Ectodermal cell (in vitro differentiated cells): Measurements from ENCODE around the gene NYNRIN.
A peak's percentile ranks its signal among the peaks of the same experiment; 100 is the strongest.

Experiments
- H3K27ac ChIP-seq: 2 replicates; pipeline ENCODE4 v1.7.0; 2013; ENCODE audit warnings: mild to moderate bottlenecking, low read depth, low read length; ENCODE audit not compliant: insufficient read depth, poor library complexity, severe bottlenecking
- H3K27me3 ChIP-seq: 2 replicates; pipeline ENCODE4 v1.7.0; 2013; ENCODE audit warnings: mild to moderate bottlenecking, low read length; ENCODE audit not compliant: insufficient read depth, control insufficient read depth, poor library complexity, severe bottlenecking
- H3K36me3 ChIP-seq: one replicate; pipeline ENCODE4 v1.7.0; 2013; ENCODE audit warnings: low read length; ENCODE audit not compliant: control insufficient read depth, insufficient read depth
- H3K4me1 ChIP-seq: one replicate; pipeline ENCODE4 v1.7.0; 2013; ENCODE audit warnings: low read length; ENCODE audit not compliant: control insufficient read depth, insufficient read depth
- H3K4me3 ChIP-seq: 2 replicates; pipeline ENCODE4 v1.7.0; 2013; ENCODE audit warnings: low read depth, low read length, control low read depth; ENCODE audit not compliant: insufficient read depth
- H3K9me3 ChIP-seq: 2 replicates; pipeline ENCODE4 v1.7.0; 2013; ENCODE audit warnings: mild to moderate bottlenecking, low read length, moderate library complexity; ENCODE audit not compliant: control insufficient read depth
- WGBS, 2 experiments: methylation state at CpG; one replicate each; pipeline ENCODE4 v1.1.7; 2013; ENCODE audit warnings: missing lambda C conversion rate in 2 of 2; 5-methylcytosine and 5-hydroxymethylcytosine counted together

The NYNRIN gene

DNA sequence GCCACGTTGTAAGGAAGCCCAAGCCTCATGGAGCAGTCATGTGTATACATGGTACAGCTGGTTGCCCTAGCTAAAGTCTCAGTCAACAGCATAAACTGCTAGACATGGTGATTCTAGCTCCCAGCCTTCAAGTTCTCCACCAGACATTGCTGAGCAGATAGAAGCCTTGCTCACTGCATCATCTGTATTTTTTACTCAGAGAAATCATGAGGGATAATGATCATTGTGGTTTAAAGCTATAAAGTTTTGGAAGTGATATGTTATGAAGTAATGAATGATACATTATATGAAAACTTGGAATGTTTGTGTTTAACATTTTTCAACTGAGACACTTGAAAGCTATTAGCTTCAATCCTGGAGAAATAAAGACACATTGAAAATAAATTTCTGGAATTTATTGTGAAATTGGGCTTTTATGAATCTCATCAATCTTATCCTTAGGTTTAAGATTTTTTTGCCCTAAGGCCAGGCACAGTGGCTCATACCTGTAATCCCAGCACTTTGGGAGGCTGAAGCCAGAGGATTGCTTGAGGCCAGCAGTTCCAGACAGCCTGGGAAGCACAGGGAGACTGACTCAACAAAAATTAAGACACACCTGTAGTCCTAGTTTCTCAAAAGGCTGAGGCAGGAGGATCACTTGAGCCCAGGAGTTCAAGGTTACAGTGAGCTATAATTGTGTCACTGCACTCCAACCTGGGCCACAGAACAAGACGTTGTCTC is 36.4 kb upstream of the NYNRIN start:
- no peak overlapping the region for H3K4me3 ChIP-seq
- H3K9me3 ChIP-seq, result no peaks in the 10 kb centered on the region
- no peaks in the 10 kb centered on the region for H3K4me1 ChIP-seq
- H3K27me3 ChIP-seq, result peaks cover 25% of the 10 kb centered on the region
- no peak overlapping the region for H3K27ac ChIP-seq
- WGBS, 2 experiments, result 30 to 46% methylated on average over 1 to 2 of the region's 2 CpGs
- H3K36me3 ChIP-seq, result no peaks in the 10 kb centered on the region

- Histone ChIP-seq H3K9me3 (no peaks in the 10 kb centered on the region), H3K4me3 (no peak overlapping the region), H3K4me1 (no peaks in the 10 kb centered on the region), H3K27me3 (peaks cover 25% of the 10 kb centered on the region), H3K36me3 (no peaks in the 10 kb centered on the region), H3K27ac (no peak overlapping the region)
- WGBS, 2 experiments, result 80 to 84% methylated on average over 5 of the region's 5 CpGs
Observed at GRCh38 chr14:24363401-24363800, 35.4 kb upstream of the NYNRIN start.

GRCh38 chr14:24364841-24365240 is 34.0 kb upstream of the NYNRIN start:
- 86 to 92% methylated on average over 1 of the region's 1 CpG for WGBS, 2 experiments
- H3K36me3 ChIP-seq, result no peaks in the 10 kb centered on the region
- peaks cover 25% of the 10 kb centered on the region for H3K27me3 ChIP-seq
- no peak overlapping the region for H3K4me3 ChIP-seq
- H3K4me1 ChIP-seq, result no peaks in the 10 kb centered on the region
- no peak overlapping the region for H3K27ac ChIP-seq
- H3K9me3 ChIP-seq, result no peaks in the 10 kb centered on the region

DNA sequence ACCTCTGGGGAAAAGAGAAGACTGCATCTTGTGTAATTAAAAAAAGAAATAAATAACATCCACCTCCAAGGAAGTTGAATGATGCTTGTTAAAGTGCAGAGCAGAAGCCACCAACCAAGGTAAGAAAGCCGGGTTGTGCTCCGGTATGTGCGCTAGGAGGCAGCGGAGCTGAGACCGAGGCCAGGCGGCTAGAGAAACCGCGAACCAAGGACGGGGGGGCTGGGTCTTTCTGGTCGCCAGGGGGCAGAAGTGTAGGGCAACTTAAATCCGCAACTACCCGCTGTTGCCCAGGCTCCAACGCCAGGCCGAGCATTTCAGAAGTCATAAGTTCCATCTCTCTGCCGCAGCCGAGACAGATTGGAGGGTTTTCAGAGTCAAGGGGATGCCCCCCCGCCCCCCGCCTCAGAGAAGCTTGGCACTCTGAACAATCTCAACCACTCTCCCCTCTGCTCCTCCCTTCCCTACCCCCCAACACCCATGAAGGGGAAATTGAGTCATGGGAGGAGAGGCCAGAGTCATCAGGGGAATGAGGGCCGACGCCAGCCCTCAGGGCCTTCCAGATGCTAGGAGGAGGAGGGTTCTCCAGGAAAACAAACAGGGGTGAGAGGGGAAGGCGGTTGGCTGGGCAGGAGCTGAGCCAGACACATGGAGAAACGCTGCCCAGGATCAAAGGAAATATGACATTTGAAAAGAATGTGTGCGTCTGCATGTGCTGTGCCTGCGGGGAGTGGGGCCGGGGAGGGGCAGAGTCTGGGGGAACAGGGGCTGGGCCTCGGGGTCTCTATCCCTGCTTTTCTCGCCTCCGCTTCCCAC is 33.0 kb upstream of the NYNRIN start:
- Histone ChIP-seq H3K9me3 (no peaks in the 10 kb centered on the region), H3K27ac (no peak overlapping the region), H3K27me3 (peaks cover 21% of the 10 kb centered on the region), H3K4me3 (peak overlapping the region; percentile 90), H3K36me3 (no peaks in the 10 kb centered on the region), H3K4me1 (peaks cover under 1% of the 10 kb centered on the region)
- 1 to 2% methylated on average over 27 to 28 of the region's 28 CpGs for WGBS, 2 experiments

- Histone ChIP-seq H3K4me1 (peaks cover 4% of the 10 kb centered on the region), H3K27me3 (peaks cover 15% of the 10 kb centered on the region), H3K4me3 (peak overlapping the region; percentile 90), H3K27ac (peak overlapping the region; percentile 93), H3K36me3 (no peaks in the 10 kb centered on the region), H3K9me3 (no peaks in the 10 kb centered on the region)
- WGBS, 2 experiments, result 0% methylated on average over 15 to 16 of the region's 16 CpGs
Observed at GRCh38 chr14:24366413-24366720, 32.4 kb upstream of the NYNRIN start.

GRCh38 chr14:24366721-24367513 is 31.9 kb upstream of the NYNRIN start:
- peaks cover 10% of the 10 kb centered on the region for H3K27me3 ChIP-seq
- peaks cover 4% of the 10 kb centered on the region for H3K4me1 ChIP-seq
- peaks cover 3% of the 10 kb centered on the region for H3K36me3 ChIP-seq
- no peaks in the 10 kb centered on the region for H3K9me3 ChIP-seq
- peak overlapping the region; percentile 93 for H3K27ac ChIP-seq
- H3K4me3 ChIP-seq, result peak overlapping the region; percentile 90
- WGBS, 2 experiments, result 0% methylated on average over 38 to 40 of the region's 40 CpGs

GRCh38 chr14:24367514-24368211 is 31.1 kb upstream of the NYNRIN start, which contains the start of gene NFATC4:
TSS of gene NFATC4 (plus strand) at chr14:24368184. CDS start at chr14:24368341, 157 bp downstream.
- Histone ChIP-seq H3K4me1 (peaks cover 4% of the 10 kb centered on the region), H3K9me3 (no peaks in the 10 kb centered on the region), H3K4me3 (peak within 1 kb of the TSS; percentile 90), H3K27me3 (peaks cover 4% of the 10 kb centered on the region), H3K36me3 (peaks cover 10% of the 10 kb centered on the region), H3K27ac (peak within 1 kb of the TSS; percentile 93)
- WGBS, 2 experiments, result 1% methylated on average over 21 of the region's 21 CpGs

DNA sequence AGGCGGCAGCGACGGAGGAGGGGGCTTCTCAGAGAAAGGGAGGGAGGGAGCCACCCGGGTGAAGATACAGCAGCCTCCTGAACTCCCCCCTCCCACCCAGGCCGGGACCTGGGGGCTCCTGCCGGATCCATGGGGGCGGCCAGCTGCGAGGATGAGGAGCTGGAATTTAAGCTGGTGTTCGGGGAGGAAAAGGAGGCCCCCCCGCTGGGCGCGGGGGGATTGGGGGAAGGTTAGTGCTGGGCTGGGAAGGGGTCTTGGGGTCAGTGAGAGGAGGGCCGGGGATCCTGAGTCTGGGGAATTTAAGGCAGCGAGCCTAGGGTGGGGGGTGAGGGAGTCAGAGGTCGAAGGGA is 30.6 kb upstream of the NYNRIN start:
- peak overlapping the region; percentile 90 for H3K4me3 ChIP-seq
- WGBS, 2 experiments, result 0 to 1% methylated on average over 14 to 15 of the region's 15 CpGs
- peak overlapping the region; percentile 30 for H3K27ac ChIP-seq

GRCh38 chr14:24368562-24369252 is 30.1 kb upstream of the NYNRIN start:
- Histone ChIP-seq H3K27ac (peak overlapping the region; percentile 52), H3K9me3 (no peaks in the 10 kb centered on the region), H3K27me3 (no peaks in the 10 kb centered on the region), H3K4me3 (peak overlapping the region; percentile 90), H3K4me1 (peaks cover 4% of the 10 kb centered on the region), H3K36me3 (peaks cover 20% of the 10 kb centered on the region)
- WGBS, 2 experiments, result 0 to 1% methylated on average over 52 of the region's 52 CpGs

More for the DNA sequence above, 30.6 kb upstream of the NYNRIN start:
- H3K9me3 ChIP-seq, result no peaks in the 10 kb centered on the region
- H3K36me3 ChIP-seq, result peaks cover 15% of the 10 kb centered on the region
- H3K4me1 ChIP-seq, result peaks cover 4% of the 10 kb centered on the region
- peaks cover under 1% of the 10 kb centered on the region for H3K27me3 ChIP-seq
